DMS53 (cell line): ENCODE data around the gene SLTM.
"Not testable (repeated sequence)": the region's sequence is repeated elsewhere in the genome, so short reads cannot be mapped to it uniquely, and the experiment has no call there.

Experiments used
- DNase-seq: peaks from one replicate; lab custom pipeline; 2025; lab: John Stamatoyannopoulos, UW

Gene SLTM

GRCh38 chr15:58926823-58927222 lies 6.7 kb downstream of the SLTM start:
- no peak for DNase-seq

GRCh38 chr15:58924327-58924726 lies 9.2 kb downstream of the SLTM start:
- no peak for DNase-seq

DNA sequence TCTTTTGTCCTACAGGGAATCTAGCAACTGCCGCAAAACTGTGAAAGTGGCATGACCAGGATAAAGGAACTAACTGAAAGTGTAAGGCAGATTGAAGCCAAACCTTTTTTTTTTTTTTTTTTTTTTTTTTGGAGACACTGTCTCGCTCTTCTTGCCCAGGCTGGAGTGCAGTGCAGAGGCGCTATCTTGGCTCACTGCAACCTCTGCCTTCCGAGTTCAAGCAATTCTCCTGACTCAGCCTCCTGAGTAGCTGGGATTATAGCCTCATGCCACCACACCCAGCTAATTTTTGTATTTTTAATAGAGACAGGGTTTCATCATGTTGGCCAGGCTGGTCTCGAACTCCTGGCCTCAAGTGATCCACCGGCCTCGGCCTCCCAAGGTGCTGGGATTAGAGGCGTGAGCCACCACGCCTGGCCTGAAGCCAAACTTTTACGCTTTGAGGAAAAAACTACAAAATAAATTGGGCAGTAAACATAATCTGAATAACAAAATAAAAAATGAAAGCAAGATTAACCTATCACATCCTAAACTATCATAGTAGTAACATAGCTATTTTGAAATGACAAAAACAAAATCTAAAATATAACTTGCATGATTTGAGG lies 9.7 kb downstream of the SLTM start:
- DNase-seq = no peak

GRCh38 chr15:58923284-58923683 lies 10.2 kb downstream of the SLTM start:
- no peak for DNase-seq

DNA sequence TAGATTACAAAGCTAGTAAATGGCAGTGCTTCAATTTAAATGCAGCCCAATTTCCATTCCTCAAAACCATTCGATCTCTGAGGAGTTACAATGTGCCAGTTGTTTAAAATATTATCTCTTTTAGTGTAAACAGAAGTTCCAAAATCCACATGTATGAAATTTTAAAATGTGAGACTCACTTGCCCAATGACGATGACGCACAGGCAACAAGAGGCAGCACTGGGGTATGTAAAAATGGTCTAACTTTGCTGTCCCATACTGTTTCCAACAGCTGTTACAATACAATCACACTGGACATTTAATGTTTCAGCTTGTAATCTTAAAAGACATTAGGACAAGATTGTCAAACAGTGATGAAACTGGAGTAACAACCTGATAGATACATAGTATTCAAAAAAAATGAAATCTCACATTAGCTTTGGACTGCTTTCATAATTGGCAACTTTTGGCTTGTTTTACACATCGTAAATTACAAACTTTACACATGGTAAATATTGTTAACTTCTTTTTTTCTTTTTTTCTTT lies 12.2 kb downstream of the SLTM start:
- no peak for DNase-seq

GRCh38 chr15:58920447-58920846 lies 13.0 kb downstream of the SLTM start:
- DNase-seq = not testable (repeated sequence)

GRCh38 chr15:58919232-58919631 lies 14.2 kb downstream of the SLTM start:
- no peak for DNase-seq

- no peak for DNase-seq
These were observed 15.2 kb downstream of the SLTM start for GRCh38 chr15:58918239-58918638.

GRCh38 chr15:58917613-58918129 lies 15.8 kb downstream of the SLTM start:
- DNase-seq = not testable (repeated sequence)

- DNase-seq = no peak
These were observed 16.5 kb downstream of the SLTM start for GRCh38 chr15:58916962-58917361.

- DNase-seq = no peak
These were observed 23.0 kb downstream of the SLTM start for GRCh38 chr15:58910456-58910855.

DNA sequence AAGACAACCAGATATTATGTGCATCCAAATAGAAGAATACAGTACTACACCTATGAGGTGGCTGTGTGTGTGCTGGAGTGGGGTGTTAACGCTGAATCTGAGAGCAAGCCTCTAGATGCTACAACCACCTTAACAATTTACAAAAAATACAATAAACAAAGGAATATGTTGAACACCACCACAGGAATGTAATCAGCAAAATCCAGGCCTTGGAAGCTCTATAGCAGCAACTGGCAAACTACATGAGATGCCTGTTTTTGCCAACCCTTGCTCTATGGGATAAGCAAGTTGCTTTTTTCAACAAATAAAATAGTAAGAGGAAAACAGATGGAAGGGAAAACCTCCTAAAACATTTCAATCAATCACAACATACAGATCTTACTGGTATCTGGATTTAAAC lies 23.9 kb downstream of the SLTM start:
- no peak for DNase-seq

- no peak for DNase-seq
These were observed 24.7 kb downstream of the SLTM start for GRCh38 chr15:58908550-58909309.

DNA sequence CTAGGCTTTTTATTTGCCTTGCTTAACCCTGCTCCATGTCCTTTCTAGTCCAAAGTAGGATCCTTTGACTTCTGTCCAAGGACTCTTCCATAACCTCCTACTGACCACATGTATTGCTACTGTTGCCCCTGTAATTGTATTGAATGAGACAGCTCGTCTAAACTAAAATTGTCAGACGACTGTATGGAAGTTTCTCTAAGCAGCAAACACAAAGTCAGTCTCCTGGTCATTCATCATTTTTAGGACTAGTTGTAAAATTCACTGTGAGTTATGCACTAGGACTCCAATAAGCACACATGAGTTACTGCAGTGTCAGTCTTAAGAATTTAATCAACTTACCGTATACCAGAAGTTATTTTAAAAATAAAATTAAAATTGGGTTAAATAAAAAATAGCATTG lies 32.8 kb downstream of the SLTM start:
- no peak for DNase-seq

DNA sequence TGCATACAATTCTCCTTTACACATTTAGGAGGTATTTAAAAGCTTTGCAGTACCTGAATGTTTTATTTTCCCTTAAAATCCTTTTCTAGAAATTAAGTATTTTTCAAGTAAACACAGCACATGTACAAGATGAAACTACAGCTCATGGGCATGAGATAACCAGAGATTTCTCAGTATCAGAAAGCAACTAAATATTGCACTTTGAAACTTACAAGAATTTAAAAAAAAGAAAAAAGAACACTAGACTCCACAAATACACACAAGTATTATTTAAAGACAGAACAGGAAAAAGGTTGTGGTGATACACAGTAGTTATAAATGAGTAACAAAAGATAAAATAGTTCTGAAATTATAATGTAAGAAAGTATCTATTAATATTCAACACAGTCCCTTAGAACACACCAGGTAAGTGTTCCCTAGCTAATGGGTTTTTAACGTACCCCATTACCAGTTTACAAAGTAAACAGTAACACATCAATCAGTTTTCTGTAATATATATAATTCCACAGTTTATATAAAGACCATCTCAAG lies 35.3 kb downstream of the SLTM start:
- no peak for DNase-seq

- DNase-seq = no peak
These were observed 44.1 kb downstream of the SLTM start for GRCh38 chr15:58889363-58889762.

DNA sequence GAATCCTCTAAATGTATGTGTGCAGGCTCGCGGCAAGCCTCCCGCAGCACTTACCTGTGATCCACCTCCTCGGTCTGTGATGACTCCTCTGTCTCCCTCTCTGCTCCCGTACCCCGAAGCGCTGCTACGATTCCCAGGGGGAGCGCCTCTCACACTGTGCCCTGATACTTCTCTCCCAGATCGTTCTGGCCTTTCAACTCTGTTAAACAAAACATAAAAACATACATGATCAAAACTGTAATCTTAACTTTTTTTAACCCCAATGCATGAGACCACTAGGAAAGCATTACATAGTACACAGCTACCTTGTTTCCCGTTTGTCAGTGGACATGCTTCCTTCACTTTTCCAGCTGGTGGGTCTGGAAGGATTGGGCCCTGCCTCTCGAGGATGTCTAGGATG lies 46.6 kb downstream of the SLTM start:
- DNase-seq = no peak

- DNase-seq = not testable (repeated sequence)
These were observed 49.6 kb downstream of the SLTM start for GRCh38 chr15:58883926-58884325.

DNA sequence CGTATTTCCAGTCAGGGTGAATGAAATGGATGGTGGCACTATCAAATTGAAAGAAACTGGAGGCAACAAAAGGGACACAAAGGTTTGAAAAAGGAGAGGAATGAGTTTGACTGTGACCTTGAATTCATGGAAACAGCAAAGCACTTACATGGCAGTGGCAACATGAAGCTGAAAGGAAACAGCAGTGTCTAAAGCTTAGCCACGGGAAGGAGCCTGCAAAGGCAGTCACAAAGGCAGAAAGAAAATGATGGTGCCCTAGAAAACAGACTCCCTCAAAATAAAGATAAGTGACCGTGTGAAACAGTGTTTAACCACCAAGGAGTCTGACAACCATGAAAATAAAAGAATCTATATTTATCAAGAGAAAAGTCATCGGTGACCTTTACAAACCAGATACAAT lies 51.2 kb downstream of the SLTM start:
- DNase-seq = no peak

DNA sequence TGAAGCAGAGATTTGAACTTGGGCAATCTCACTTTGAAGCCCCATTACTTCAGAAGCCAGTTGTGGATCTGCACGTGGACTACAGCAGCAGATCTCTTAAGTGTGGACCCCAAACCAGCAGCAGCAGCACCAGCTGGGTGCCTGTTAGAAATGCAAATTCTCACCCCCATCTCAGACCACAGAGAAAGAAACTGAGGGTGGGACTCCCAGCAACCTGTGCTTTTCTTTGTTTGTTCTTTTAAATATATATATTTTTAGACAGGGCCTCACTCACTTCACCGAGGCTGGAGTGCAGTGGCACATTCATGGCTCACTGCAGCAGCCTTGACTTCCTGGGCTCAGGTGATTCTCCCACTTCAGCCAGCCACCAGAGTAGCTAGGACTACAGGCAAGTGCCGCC lies 53.2 kb downstream of the SLTM start:
- no peak for DNase-seq

DNA sequence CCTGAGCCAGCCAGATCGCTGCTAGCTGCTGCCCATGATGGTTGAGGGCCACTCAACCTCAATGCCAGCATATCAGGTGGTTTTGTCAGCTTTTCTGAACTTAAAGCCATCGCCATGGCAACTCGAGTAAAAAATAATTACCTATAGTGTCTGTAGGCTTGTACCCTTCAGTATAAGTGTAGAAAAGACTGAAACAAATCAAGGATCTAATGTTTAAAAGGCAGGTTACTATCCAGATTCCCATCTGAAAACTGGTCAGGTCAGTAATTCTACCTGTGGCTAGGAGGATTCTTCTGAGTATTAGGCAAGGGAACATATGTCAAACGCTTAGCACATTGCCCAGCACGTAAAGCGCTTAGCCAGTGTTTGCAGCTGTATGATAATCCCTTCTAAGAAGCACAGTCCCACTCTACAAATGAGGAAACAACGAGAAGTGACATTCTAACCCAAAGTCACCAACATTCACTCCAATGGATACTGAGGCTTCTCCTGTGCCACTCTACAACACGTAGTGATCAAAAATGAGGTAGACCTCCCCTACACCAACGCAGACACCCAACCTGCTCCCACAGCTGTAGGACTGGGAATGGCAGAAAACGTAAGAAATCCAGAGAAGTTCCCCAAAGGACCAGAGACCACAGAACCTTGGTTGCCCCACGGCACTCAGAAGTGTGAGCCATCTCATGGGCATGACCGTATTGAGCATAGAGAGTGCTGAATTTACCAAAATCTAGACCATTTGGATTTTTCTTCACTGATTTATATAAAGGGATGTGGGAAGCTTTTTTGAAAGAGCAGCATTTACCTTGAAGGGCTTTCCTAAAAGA lies 55.3 kb downstream of the SLTM start:
- DNase-seq = no peak
